Endothelial cell of umbilical vein (primary cell): ENCODE data around the gene GATAD2A.

Experiments used
- EZH2 ChIP-seq: IDR thresholded peaks from 2 replicates; pipeline ENCODE4 v1.6.1; 2012; ENCODE audit warnings: borderline replicate concordance, low read depth, mild to moderate bottlenecking, moderate library complexity, low read length, inconsistent platforms; ENCODE audit not compliant: severe bottlenecking
- FOS ChIP-seq: IDR thresholded peaks from 2 replicates; pipeline ENCODE4 v1.6.1; 2011; ENCODE audit warnings: mild to moderate bottlenecking, low read length, moderate library complexity, borderline replicate concordance; ENCODE audit not compliant: insufficient read depth
- GATA2 ChIP-seq: IDR thresholded peaks from 2 replicates; pipeline ENCODE4 v1.7.0; 2011; ENCODE audit warnings: low read depth, mild to moderate bottlenecking, moderate library complexity, mixed read lengths, low read length; ENCODE audit not compliant: insufficient read length, insufficient read depth
- JUN ChIP-seq: IDR thresholded peaks from 2 replicates; pipeline ENCODE4 v1.6.1; 2011; ENCODE audit warnings: borderline replicate concordance, low read depth; ENCODE audit not compliant: insufficient read length, insufficient read depth
- MYC ChIP-seq: IDR thresholded peaks from one replicate; pipeline ENCODE4 v1.6.1; 2011; ENCODE audit warnings: mild to moderate bottlenecking, low read depth, low read length
- POLR2A ChIP-seq: IDR thresholded peaks from 2 replicates; pipeline ENCODE4 v1.6.1; 2012; ENCODE audit warnings: low read depth, mild to moderate bottlenecking, control low read depth, low read length
- POLR2AphosphoS5 ChIP-seq: IDR thresholded peaks from 2 replicates; pipeline ENCODE4 v1.6.1; 2012; ENCODE audit warnings: low read depth, mild to moderate bottlenecking, control low read depth, low read length, moderate library complexity; ENCODE audit not compliant: insufficient read depth
- TF ChIP-seq, protein P1 (sequence below), 2 donors: IDR thresholded peaks; 1 replicate in 1 of 2; 2 replicates in 1 of 2; pipeline ENCODE4 v1.5.1; 2011; ENCODE audit warnings: low read length in 2 of 2, mild to moderate bottlenecking in 2 of 2, moderate library complexity in 2 of 2, control low read depth in 1 of 2, inconsistent platforms in 1 of 2, low read depth in 1 of 2; ENCODE audit not compliant: insufficient read depth in 1 of 2; ENCODE audit errors: extremely low read depth in 1 of 2
- TF ChIP-seq, protein P2 (sequence below): IDR thresholded peaks from 2 replicates; pipeline ENCODE4 v1.6.1; 2011; ENCODE audit not compliant: insufficient read depth, insufficient read length

DNA sequence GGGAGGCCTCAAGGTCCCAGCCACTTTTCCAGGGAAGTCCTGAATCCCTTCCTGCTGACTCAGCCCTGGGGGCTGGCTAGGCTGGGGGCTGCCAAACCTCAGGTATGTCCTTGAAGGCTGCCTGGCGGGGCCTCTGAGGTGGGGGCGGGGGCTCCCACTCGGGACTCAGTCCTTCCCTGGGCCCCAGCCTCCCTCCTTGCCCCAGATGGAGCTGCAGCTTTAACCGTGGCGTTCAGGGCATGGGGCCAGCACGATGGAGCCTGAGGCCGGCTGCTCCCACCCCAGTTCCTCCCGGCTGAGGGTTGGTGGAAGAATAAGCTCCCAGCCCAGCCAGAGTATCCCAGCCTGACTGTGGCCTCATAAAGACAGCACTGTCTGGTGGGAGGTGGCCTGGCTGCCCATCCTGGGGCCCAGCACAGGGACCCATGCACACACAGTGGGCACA lies 145.0 kb downstream of the GATAD2A start:
- no peak for TF ChIP-seq FOS
- TF ChIP-seq, protein P1, sequence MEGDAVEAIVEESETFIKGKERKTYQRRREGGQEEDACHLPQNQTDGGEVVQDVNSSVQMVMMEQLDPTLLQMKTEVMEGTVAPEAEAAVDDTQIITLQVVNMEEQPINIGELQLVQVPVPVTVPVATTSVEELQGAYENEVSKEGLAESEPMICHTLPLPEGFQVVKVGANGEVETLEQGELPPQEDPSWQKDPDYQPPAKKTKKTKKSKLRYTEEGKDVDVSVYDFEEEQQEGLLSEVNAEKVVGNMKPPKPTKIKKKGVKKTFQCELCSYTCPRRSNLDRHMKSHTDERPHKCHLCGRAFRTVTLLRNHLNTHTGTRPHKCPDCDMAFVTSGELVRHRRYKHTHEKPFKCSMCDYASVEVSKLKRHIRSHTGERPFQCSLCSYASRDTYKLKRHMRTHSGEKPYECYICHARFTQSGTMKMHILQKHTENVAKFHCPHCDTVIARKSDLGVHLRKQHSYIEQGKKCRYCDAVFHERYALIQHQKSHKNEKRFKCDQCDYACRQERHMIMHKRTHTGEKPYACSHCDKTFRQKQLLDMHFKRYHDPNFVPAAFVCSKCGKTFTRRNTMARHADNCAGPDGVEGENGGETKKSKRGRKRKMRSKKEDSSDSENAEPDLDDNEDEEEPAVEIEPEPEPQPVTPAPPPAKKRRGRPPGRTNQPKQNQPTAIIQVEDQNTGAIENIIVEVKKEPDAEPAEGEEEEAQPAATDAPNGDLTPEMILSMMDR (IDR thresholded peaks at IDR 0.05; ENCODE audit: extremely low read depth in 1 of 2, insufficient read depth in 1 of 2, low read depth in 1 of 2, low read length in 2 of 2): no peak
- TF ChIP-seq EZH2: no peak
- no peak for TF ChIP-seq POLR2A
- TF ChIP-seq POLR2AphosphoS5: no peak
- TF ChIP-seq, protein P2, sequence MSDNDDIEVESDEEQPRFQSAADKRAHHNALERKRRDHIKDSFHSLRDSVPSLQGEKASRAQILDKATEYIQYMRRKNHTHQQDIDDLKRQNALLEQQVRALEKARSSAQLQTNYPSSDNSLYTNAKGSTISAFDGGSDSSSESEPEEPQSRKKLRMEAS: no peak
- no peak for TF ChIP-seq MYC
- TF ChIP-seq JUN: no peak
- TF ChIP-seq GATA2: no peak
